Kidney tubule cell (primary cell): ENCODE measurements around the gene BBX.

Source experiments
- DNase-seq: peaks from one replicate; pipeline ENCODE4 v3.0.0-alpha.2; 2018; ENCODE audit warnings: low spot score

Gene BBX

GRCh38 chr3:107845380-107846278 is 322.9 kb downstream of the BBX start:
- peak; percentile 20 for DNase-seq

- peak; percentile 63 for DNase-seq
Observed at GRCh38 chr3:107846279-107846852, 323.6 kb downstream of the BBX start.

GRCh38 chr3:107847791-107848190 is 325.0 kb downstream of the BBX start:
- DNase-seq: no peak

GRCh38 chr3:107848351-107848915 is 325.7 kb downstream of the BBX start:
- no peak for DNase-seq

- no peak for DNase-seq
Observed at GRCh38 chr3:107850681-107851080, 327.9 kb downstream of the BBX start.

- no peak for DNase-seq
Observed at GRCh38 chr3:107853821-107854220, 331.1 kb downstream of the BBX start.

GRCh38 chr3:107854733-107855132 is 332.0 kb downstream of the BBX start:
- DNase-seq: no peak

- DNase-seq: peak; percentile 49
Observed at GRCh38 chr3:107855710-107856109, 332.9 kb downstream of the BBX start.

GRCh38 chr3:107857854-107858253 is 335.1 kb downstream of the BBX start:
- DNase-seq: no peak

GRCh38 chr3:107858876-107859275 is 336.1 kb downstream of the BBX start:
- no peak for DNase-seq
